GM23338 (cell line): ENCODE measurements around the gene TIMM10. TPM values are rescaled to one million over a fixed set of nuclear protein-coding genes. Genes with fewer than 3 reads are reported as not detected.

Experiments
- ATAC-seq: fragments of 200-7000 bp; cut with Tn5 transposase; 3 replicates; pipeline ENCODE4 v1.9.1; 2020
- DNase-seq: peaks from one replicate; pipeline ENCODE4 v3.0.0-alpha.2; 2015; ENCODE audit warnings: low spot score
- H2AFZ ChIP-seq: fragments of 200-600 bp; sonication (generic); 2 replicates; pipeline ENCODE4 v1.8.0; 2016; ENCODE audit warnings: antibody characterized with exemption, mild to moderate bottlenecking, moderate library complexity
- H3F3A ChIP-seq: fragments of 200-600 bp; sonication (generic); replicated peaks from 2 replicates; pipeline ENCODE4 v1.8.0; 2017; ENCODE audit warnings: antibody characterized with exemption, mixed run types, low read depth
- H3K27ac ChIP-seq: fragments of 200-600 bp; sonication (generic); 2 replicates; pipeline ENCODE4 v1.6.1; 2016; ENCODE audit warnings: low read depth
- H3K27me3 ChIP-seq: fragments of 200-600 bp; sonication (generic); 2 replicates; pipeline ENCODE4 v1.8.0; 2016; ENCODE audit warnings: mild to moderate bottlenecking, mixed run types, moderate library complexity; ENCODE audit not compliant: insufficient read depth
- H3K36me3 ChIP-seq: fragments of 200-600 bp; sonication (generic); 2 replicates; pipeline ENCODE4 v1.8.0; 2016; ENCODE audit warnings: mild to moderate bottlenecking; ENCODE audit not compliant: insufficient read depth
- H3K4me1 ChIP-seq: fragments of 200-600 bp; sonication (generic); 2 replicates; pipeline ENCODE4 v1.8.0; 2016; ENCODE audit warnings: mild to moderate bottlenecking, moderate library complexity; ENCODE audit not compliant: insufficient read depth
- H3K4me2 ChIP-seq: fragments of 200-600 bp; sonication (generic); 2 replicates; pipeline ENCODE4 v1.7.1; 2017; ENCODE audit warnings: mixed run types
- H3K4me3 ChIP-seq: fragments of 200-600 bp; sonication (generic); 2 replicates; pipeline ENCODE4 v1.6.1; 2016; ENCODE audit warnings: mixed run types
- H3K79me2 ChIP-seq: fragments of 200-600 bp; sonication (generic); replicated peaks from 2 replicates; pipeline ENCODE4 v1.8.0; 2017; ENCODE audit warnings: mild to moderate bottlenecking; ENCODE audit not compliant: insufficient read depth
- H3K9me2 ChIP-seq: fragments of 200-600 bp; sonication (generic); 2 replicates; pipeline ENCODE4 v1.8.0; 2017; ENCODE audit not compliant: insufficient read depth
- H4K20me1 ChIP-seq: fragments of 200-600 bp; sonication (generic); replicated peaks from 2 replicates; pipeline ENCODE4 v1.8.0; 2017; ENCODE audit warnings: mild to moderate bottlenecking; ENCODE audit not compliant: insufficient read depth
- H3K27ac Mint-ChIP-seq: 2 replicates; pipeline ENCODE4 v1.8.0; 2020; ENCODE audit warnings: inconsistent platforms, mild to moderate bottlenecking, moderate library complexity, mixed read lengths
- H3K27me3 Mint-ChIP-seq: 3 replicates; pipeline ENCODE4 v1.8.0; 2022; ENCODE audit warnings: low read depth, mild to moderate bottlenecking, moderate library complexity, mixed read lengths, inconsistent platforms; ENCODE audit not compliant: insufficient read depth, poor library complexity
- H3K36me3 Mint-ChIP-seq: 3 replicates; pipeline ENCODE4 v1.8.0; 2021; ENCODE audit warnings: low read depth, mild to moderate bottlenecking, inconsistent platforms, moderate library complexity, mixed read lengths
- H3K4me1 Mint-ChIP-seq: 3 replicates; pipeline ENCODE4 v1.8.0; 2020; ENCODE audit warnings: mild to moderate bottlenecking, inconsistent platforms, mixed read lengths
- H3K4me3 Mint-ChIP-seq: 3 replicates; pipeline ENCODE4 v1.8.0; 2021; ENCODE audit warnings: moderate library complexity, mild to moderate bottlenecking, inconsistent platforms, mixed read lengths
- H3K9me3 Mint-ChIP-seq: 3 replicates; pipeline ENCODE4 v1.8.0; 2020; ENCODE audit warnings: moderate library complexity, mild to moderate bottlenecking, inconsistent platforms, mixed read lengths
- CREB1 ChIP-seq: fragments of 250-450 bp; sonication (Bioruptor Pico); IDR thresholded peaks from 2 replicates; pipeline ENCODE4 v1.5.0; 2020; ENCODE audit warnings: low read depth, mild to moderate bottlenecking, moderate library complexity
- EZH2 ChIP-seq: fragments of 200-600 bp; sonication (generic); IDR thresholded peaks from one replicate; pipeline ENCODE4 v1.8.0; 2017; ENCODE audit warnings: antibody characterized with exemption, mild to moderate bottlenecking, low read depth; ENCODE audit not compliant: unreplicated experiment
- EZH2phosphoT487 ChIP-seq: fragments of 200-600 bp; sonication (generic); IDR thresholded peaks from one replicate; pipeline ENCODE4 v1.8.1; 2018; ENCODE audit warnings: antibody characterized with exemption; ENCODE audit not compliant: unreplicated experiment
- JUNB ChIP-seq: IDR thresholded peaks from one replicate; pipeline ENCODE4 v1.6.1; 2016; ENCODE audit warnings: antibody characterized with exemption; ENCODE audit not compliant: unreplicated experiment
- NANOG ChIP-seq: IDR thresholded peaks from 2 replicates; pipeline ENCODE4 v1.6.1; 2016; ENCODE audit warnings: antibody characterized with exemption, borderline replicate concordance
- POLR2AphosphoS5 ChIP-seq: IDR thresholded peaks from 2 replicates; pipeline ENCODE4 v1.6.1; 2016; ENCODE audit warnings: antibody characterized with exemption, low read depth
- STAT1 ChIP-seq: IDR thresholded peaks from one replicate; pipeline ENCODE4 v1.6.1; 2016; ENCODE audit warnings: antibody characterized with exemption; ENCODE audit not compliant: unreplicated experiment
- ZNF114 ChIP-seq: fragments of 250-450 bp; sonication (Bioruptor Pico); IDR thresholded peaks from 2 replicates; pipeline ENCODE4 v1.5.0; 2020; ENCODE audit warnings: mild to moderate bottlenecking, moderate library complexity
- ZNF331 ChIP-seq: fragments of 250-450 bp; sonication (Bioruptor Pico); IDR thresholded peaks from 2 replicates; pipeline ENCODE4 v1.5.0; 2020; ENCODE audit warnings: low read depth, mild to moderate bottlenecking, moderate library complexity
- polyA plus RNA-seq: library from polyadenylated mRNA; unstranded; fragments of >200 nt; fragmentation: Nextera tagmentation; extraction: Ambion mirVana; gene quantifications from 2 replicates; pipeline ENCODE4 v1.2.1, GENCODE V29; 2016
- total RNA-seq: library from RNA; depleted of rRNA; stranded (reverse); fragments of >200 nt; shearing (Covaris generic); gene quantifications from 2 replicates; pipeline ENCODE4 v1.2.3, GENCODE V29; 2014
- TF ChIP-seq, protein P1 (sequence below): fragments of 250-450 bp; sonication (Bioruptor Pico); IDR thresholded peaks from 2 replicates; pipeline ENCODE4 v1.5.0; 2020; ENCODE audit warnings: mild to moderate bottlenecking, moderate library complexity
- TF ChIP-seq, protein P2 (sequence below): IDR thresholded peaks from one replicate; pipeline ENCODE4 v1.6.1; 2018; ENCODE audit warnings: antibody characterized with exemption; ENCODE audit not compliant: unreplicated experiment
- TF ChIP-seq, protein P3 (sequence below), 2 experiments: fragments of 200-600 bp in 1 of 2; sonication (generic) in 1 of 2; conservative IDR thresholded peaks; 2 replicates each; pipeline versions ENCODE4 v1.5.1 to v1.6.1; 2016 to 2017; ENCODE audit warnings: antibody characterized with exemption in 2 of 2, low read depth in 2 of 2, mild to moderate bottlenecking in 2 of 2, moderate library complexity in 1 of 2

The TIMM10 gene
- total and polyA plus RNA-seq, 2 experiments from 2014 or later = 59.1 to 194 TPM

DNA sequence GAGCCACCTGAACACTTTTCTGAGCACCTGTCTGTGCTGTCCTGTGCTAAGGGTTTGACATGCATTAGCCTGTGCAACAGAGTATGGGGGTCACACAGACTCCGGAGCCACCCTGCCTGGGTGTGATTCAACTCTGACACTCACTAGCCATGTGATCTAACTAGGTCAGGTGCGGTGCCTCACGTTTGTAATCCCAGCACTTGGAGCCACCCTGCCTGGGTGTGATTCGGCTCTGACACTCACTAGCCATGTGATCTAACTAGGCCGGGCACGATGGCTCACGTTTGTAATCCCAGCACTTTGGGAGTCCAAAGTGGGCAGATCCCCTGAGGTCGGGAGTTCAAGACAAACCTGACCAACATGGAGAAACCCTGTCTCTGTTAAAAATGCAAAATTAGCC lies 25.5 kb upstream of the TIMM10 start:
- DNase-seq (no peak), ATAC-seq (no peak)
- Histone ChIP-seq H4K20me1 (no peaks in the 10 kb centered on the region), H3K27ac (0 out of 2 replicates have a peak overlapping the region, but pooled peaks have one; percentile 50), H3K4me2 (no peak overlapping the region), H3F3A (no peaks in the 10 kb centered on the region), H2AFZ (no peak overlapping the region), H3K9me2 (no peaks in the 10 kb centered on the region), H3K4me1 (no peaks in the 10 kb centered on the region), H3K79me2 (no peaks in the 10 kb centered on the region), H3K27me3 (no peaks in the 10 kb centered on the region), H3K36me3 (no peaks in the 10 kb centered on the region; the same call in 1 of the 2 replicates), H3K4me3 (no peak overlapping the region)
- Mint-ChIP-seq H3K27ac (no peak overlapping the region), H3K36me3 (peaks cover 64% of the 10 kb centered on the region), H3K27me3 (peaks cover 2% of the 10 kb centered on the region), H3K9me3 (no peaks in the 10 kb centered on the region), H3K4me3 (no peak overlapping the region), H3K4me1 (peaks cover 11% of the 10 kb centered on the region)
- TF ChIP-seq, protein P1, sequence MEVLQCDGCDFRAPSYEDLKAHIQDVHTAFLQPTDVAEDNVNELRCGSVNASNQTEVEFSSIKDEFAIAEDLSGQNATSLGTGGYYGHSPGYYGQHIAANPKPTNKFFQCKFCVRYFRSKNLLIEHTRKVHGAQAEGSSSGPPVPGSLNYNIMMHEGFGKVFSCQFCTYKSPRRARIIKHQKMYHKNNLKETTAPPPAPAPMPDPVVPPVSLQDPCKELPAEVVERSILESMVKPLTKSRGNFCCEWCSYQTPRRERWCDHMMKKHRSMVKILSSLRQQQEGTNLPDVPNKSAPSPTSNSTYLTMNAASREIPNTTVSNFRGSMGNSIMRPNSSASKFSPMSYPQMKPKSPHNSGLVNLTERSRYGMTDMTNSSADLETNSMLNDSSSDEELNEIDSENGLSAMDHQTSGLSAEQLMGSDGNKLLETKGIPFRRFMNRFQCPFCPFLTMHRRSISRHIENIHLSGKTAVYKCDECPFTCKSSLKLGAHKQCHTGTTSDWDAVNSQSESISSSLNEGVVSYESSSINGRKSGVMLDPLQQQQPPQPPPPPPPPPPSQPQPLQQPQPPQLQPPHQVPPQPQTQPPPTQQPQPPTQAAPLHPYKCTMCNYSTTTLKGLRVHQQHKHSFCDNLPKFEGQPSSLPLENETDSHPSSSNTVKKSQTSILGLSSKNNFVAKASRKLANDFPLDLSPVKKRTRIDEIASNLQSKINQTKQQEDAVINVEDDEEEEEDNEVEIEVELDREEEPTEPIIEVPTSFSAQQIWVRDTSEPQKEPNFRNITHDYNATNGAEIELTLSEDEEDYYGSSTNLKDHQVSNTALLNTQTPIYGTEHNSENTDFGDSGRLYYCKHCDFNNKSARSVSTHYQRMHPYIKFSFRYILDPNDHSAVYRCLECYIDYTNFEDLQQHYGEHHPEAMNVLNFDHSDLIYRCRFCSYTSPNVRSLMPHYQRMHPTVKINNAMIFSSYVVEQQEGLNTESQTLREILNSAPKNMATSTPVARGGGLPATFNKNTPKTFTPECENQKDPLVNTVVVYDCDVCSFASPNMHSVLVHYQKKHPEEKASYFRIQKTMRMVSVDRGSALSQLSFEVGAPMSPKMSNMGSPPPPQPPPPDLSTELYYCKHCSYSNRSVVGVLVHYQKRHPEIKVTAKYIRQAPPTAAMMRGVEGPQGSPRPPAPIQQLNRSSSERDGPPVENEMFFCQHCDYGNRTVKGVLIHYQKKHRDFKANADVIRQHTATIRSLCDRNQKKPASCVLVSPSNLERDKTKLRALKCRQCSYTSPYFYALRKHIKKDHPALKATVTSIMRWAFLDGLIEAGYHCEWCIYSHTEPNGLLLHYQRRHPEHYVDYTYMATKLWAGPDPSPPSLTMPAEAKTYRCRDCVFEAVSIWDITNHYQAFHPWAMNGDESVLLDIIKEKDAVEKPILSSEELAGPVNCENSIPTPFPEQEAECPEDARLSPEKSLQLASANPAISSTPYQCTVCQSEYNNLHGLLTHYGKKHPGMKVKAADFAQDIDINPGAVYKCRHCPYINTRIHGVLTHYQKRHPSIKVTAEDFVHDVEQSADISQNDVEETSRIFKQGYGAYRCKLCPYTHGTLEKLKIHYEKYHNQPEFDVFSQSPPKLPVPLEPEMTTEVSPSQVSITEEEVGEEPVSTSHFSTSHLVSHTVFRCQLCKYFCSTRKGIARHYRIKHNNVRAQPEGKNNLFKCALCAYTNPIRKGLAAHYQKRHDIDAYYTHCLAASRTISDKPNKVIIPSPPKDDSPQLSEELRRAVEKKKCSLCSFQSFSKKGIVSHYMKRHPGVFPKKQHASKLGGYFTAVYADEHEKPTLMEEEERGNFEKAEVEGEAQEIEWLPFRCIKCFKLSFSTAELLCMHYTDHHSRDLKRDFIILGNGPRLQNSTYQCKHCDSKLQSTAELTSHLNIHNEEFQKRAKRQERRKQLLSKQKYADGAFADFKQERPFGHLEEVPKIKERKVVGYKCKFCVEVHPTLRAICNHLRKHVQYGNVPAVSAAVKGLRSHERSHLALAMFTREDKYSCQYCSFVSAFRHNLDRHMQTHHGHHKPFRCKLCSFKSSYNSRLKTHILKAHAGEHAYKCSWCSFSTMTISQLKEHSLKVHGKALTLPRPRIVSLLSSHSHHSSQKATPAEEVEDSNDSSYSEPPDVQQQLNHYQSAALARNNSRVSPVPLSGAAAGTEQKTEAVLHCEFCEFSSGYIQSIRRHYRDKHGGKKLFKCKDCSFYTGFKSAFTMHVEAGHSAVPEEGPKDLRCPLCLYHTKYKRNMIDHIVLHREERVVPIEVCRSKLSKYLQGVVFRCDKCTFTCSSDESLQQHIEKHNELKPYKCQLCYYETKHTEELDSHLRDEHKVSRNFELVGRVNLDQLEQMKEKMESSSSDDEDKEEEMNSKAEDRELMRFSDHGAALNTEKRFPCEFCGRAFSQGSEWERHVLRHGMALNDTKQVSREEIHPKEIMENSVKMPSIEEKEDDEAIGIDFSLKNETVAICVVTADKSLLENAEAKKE (CRISPR knock-in tag) = no peak
- TF ChIP-seq NANOG (no peak), ZNF331 (CRISPR knock-in tag) (no peak), STAT1 (no peak), CREB1 (CRISPR knock-in tag) (no peak), POLR2AphosphoS5 (no peak), EZH2 (no peak), ZNF114 (CRISPR knock-in tag) (no peak), JUNB (no peak), EZH2phosphoT487 (no peak)
- TF ChIP-seq, protein P2, sequence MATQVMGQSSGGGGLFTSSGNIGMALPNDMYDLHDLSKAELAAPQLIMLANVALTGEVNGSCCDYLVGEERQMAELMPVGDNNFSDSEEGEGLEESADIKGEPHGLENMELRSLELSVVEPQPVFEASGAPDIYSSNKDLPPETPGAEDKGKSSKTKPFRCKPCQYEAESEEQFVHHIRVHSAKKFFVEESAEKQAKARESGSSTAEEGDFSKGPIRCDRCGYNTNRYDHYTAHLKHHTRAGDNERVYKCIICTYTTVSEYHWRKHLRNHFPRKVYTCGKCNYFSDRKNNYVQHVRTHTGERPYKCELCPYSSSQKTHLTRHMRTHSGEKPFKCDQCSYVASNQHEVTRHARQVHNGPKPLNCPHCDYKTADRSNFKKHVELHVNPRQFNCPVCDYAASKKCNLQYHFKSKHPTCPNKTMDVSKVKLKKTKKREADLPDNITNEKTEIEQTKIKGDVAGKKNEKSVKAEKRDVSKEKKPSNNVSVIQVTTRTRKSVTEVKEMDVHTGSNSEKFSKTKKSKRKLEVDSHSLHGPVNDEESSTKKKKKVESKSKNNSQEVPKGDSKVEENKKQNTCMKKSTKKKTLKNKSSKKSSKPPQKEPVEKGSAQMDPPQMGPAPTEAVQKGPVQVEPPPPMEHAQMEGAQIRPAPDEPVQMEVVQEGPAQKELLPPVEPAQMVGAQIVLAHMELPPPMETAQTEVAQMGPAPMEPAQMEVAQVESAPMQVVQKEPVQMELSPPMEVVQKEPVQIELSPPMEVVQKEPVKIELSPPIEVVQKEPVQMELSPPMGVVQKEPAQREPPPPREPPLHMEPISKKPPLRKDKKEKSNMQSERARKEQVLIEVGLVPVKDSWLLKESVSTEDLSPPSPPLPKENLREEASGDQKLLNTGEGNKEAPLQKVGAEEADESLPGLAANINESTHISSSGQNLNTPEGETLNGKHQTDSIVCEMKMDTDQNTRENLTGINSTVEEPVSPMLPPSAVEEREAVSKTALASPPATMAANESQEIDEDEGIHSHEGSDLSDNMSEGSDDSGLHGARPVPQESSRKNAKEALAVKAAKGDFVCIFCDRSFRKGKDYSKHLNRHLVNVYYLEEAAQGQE = no peak
- TF ChIP-seq, protein P3, sequence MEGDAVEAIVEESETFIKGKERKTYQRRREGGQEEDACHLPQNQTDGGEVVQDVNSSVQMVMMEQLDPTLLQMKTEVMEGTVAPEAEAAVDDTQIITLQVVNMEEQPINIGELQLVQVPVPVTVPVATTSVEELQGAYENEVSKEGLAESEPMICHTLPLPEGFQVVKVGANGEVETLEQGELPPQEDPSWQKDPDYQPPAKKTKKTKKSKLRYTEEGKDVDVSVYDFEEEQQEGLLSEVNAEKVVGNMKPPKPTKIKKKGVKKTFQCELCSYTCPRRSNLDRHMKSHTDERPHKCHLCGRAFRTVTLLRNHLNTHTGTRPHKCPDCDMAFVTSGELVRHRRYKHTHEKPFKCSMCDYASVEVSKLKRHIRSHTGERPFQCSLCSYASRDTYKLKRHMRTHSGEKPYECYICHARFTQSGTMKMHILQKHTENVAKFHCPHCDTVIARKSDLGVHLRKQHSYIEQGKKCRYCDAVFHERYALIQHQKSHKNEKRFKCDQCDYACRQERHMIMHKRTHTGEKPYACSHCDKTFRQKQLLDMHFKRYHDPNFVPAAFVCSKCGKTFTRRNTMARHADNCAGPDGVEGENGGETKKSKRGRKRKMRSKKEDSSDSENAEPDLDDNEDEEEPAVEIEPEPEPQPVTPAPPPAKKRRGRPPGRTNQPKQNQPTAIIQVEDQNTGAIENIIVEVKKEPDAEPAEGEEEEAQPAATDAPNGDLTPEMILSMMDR (conservative IDR thresholded peaks at IDR 0.05; ENCODE audit: low read depth in 2 of 2) = no peak
